Endometrial microvascular endothelial cells (primary cell): ENCODE measurements around the gene LMAN1L. TPM values are rescaled to one million over a fixed set of nuclear protein-coding genes. Genes with fewer than 3 reads are reported as not detected.

ENCODE experiments used
- in situ Hi-C: cut with HindIII; loops from 2 replicates; pipeline ENCODE4 v1.10.0; 2017; ENCODE audit warnings: low sequenced_read_pairs, low pct_unique_long_range_greater_than_20kb; ENCODE audit errors: inconsistent ontology term
- total RNA-seq: library from RNA; depleted of rRNA; stranded (reverse); fragments of >200 nt; gene quantifications from one replicate; pipeline ENCODE4 v1.2.3, GENCODE V29; 2015; ENCODE audit errors: inconsistent ontology term

LMAN1L gene
- total RNA-seq, 1 donor from 2014 or later = not detected

DNA sequence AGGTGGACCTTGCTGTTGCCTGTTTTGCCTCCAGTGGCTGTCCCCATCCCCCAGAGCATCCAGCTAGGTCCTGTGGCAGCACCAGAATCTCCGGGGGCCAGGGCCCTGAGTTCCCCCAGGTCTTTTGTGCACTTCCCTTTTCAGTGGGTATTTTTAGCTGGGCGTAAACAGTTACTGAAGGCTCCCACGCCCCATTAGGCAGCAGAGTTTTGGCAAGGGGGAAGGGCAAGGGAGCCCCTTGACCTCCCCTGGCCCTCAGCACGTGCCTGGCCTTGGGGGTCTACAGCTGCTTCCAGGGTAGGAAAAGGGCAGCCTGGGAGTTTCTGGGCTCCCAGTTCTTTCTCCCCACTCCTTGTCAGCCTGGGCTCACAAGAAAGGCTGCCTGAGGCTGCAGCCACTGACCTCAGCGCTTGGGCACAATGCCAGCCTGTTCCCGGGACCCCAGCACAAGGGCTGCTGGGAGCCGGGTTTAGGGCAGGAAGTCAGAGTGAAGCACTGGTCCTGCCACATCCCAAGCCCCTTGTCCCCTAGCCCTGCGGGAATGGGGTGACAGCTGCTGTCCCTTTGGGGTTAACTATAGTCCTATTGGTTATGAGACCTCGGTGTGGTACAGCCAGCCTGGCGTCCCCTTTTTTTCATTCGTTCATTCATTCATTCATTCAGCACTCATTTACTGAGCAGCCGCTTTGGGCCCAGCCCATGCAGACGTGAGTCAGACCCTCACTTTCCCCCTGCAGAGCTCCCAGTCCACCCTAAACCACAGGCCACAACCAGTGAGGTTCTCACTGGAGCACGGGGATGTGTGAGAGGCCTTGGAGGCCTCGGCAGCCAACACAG, 22.3 kb upstream of the LMAN1L start:
- in situ Hi-C loops = no loop called here

DNA sequence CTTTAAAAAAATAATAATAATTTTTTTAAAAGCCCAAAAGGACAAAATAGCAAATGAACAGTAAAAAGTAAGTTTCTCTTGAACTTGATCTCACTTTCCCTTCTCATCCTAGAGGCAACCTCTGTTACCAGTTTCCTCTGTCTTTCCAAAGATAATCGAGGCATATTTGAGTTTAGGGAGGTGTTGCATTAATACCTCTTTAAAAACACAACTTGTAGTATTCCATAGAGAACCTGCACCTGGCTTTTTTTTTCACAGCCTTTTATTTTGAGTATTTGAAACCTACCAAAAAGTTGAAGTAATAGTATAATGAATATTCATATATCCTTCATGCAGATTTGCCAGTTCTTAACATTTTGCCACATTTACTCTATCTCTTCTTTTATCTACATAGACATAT, 21.6 kb upstream of the LMAN1L start:
- in situ Hi-C loops = no loop called here

DNA sequence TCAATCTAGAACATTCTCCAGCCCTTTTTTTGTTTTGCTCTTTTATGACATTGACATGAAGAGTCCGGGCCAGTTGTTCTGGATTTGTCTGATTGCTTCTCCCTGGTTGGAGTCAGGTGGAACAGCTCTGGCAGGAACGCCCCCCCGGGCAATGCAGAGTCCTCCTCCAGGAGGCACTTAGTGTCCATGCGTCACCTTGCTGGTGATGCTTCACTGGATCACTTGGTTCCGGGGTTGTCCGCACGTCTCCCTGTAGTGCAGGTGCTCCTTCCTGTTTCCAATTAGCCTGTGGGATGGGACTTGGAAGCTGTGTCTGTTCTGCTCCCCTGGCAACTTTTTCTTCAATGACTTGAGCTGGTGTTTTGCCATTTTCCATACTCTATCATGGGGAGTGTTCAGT, 21.0 kb upstream of the LMAN1L start:
- in situ Hi-C loops = no loop called here

DNA sequence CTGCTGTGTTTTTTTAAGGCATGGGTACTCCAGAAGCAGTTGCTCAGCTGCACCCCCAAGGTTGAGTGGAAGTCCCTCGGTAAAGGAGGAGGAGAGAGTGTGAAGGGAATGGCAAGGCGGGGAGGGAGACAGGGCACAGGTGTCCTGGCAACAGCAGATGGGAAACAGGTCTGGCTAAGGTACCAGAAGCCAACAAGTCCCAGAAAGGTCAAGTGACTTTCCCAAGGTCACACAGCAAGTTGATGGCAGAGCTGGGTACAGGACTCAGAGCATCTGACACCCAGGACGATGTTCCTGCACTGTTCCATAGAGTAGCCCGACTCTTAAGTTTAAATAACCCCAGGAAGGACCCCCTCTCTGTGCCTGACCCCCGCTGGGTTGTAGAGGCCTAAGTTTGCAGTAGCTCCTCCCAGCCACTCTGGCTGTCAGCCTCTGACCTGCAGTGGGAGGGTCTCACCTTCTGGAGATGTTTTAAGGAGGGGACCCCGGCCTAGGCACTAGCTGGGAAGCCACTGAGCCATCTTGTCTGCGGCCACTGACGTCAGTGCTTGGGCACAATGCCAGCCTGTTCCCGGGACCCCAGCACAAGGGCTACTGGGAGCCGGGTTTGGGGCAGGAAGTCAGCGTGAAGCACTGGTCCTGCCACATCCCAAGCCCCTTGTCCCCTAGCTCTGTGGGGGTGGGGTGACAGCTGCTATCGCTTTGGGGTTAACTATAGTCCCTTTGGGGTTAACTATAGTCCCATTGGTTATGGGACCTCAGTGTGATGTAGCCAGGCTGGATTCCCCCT, 20.2 kb upstream of the LMAN1L start:
- in situ Hi-C loops = no loop called here

DNA sequence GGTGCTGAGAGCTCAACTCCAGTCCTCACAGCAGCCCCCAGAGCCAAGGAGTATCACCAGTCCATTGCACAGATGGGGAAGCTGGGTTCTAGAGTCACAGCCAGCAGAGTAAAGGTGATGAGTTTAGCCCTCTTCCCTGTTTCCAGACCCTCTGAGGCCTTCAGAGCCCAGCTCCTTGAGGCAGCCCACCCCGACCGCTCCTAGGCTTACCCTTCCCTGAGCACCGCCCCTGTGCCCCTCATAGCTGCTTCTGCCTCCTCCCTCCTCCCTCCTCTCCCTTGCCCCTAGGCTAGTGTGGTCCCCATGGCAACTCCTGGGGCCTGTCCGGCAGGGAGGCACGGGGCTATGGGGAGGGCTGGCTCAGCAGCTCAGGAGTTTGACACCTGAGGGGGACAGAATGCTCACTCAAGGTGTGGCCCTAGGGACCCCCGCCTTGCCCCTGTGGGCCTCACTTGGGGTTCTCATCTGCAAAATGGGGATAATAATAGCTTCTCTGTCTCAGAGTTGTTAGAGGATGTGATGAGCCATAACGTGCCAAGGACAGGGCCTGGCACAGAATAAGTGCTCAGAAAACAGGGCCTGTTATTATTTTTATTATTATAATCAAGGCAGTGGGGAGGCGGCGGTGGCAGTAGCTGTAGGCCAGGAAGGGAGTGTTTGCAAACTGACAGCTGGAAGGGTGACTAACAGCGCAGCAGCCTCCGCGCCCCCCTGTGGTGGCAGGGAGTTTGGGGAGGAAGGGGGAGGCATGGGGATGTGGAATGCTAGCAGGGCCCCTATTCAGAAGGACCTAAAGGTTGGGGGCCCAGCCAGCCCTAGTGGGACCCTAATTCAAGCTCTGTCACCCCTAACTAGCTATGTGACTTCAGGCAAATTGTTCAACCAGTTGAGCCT, 19.3 kb upstream of the LMAN1L start:
- in situ Hi-C loops = no loop called here

DNA sequence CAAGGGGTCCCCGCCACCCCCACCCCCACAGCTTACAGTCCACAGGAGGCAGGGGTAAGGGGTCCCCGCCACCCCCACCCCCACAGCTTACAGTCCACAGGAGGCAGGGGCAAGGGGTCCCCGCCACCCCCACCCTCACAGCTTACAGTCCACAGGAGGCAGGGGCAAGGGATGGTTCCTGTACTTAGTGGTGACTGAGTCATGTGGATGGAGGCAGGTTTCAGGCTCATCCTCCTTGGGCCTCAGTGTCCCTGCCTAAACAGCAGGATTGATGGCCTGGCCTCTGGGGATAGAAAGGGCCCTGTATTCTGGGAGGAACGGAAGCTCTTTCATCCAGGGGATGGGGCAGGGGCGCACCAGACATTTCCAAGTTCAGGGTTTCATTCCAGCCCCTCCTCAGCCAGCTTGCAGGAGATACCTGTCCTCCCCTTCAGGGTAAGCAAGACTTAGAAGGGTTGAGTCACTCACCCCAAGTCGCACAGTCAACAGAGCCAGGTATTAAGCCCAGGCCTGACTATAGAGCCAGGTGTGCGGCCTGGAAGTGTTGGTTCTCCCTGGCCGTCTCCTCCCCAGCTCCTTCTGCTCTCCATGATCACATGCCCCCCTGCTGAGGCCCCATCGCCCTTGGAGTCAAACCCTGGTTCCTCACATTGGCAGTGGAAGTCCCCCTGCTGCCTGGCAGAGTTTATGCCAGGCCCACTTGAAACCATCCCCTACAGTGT, 18.2 kb upstream of the LMAN1L start:
- in situ Hi-C loops = no loop called here

DNA sequence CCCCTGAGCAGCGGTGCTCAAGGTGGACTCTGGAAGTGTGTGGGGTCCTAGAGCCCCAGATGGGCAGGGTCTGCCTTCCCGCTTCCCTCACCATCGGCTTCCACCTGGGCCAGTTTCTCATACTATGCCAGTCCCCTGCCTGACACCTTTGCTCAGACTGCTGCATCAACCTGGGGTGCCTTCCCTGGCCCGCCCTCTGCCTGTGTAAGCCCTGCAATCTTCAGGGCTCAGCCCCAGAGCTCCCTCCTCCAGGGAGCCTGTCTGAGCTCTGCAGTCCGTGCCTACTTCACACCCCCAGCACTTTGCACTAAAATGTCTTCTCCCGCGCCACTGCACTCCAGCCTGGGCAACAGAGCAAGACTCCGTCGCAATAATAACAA, 17.7 kb upstream of the LMAN1L start:
- in situ Hi-C loops = no loop called here

DNA sequence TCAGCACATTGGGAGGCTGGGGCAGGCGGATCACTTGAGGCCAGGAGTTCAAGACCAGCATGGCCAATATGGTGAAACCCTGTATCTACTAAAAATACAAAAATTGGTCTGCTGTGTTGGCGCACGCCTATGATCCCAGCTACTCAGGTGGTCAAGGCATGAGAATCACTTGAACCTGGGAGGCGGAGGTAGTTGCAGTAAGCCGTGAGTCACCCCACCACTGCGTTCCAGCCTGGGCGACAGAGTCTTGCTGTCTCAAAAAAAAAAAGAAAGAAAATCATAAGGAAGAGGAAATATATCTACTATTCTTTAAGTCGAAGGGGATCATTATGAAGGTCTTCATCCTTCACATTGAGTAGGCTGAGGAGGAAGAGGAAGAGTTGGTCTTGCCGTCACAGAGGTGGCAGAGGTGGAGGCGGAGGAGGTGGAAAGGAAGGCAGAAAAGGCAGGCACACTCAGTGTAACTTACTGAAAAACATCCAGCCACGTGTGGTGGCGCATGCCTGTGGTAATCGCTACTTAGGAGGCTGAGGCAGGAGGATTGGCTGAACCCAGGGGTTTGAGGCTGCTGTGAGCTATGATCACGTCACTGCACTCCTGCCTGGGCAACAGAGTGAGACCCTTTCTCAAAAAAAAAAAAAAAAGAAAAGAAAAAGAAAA, 16.5 kb upstream of the LMAN1L start:
- in situ Hi-C loops = no loop called here

DNA sequence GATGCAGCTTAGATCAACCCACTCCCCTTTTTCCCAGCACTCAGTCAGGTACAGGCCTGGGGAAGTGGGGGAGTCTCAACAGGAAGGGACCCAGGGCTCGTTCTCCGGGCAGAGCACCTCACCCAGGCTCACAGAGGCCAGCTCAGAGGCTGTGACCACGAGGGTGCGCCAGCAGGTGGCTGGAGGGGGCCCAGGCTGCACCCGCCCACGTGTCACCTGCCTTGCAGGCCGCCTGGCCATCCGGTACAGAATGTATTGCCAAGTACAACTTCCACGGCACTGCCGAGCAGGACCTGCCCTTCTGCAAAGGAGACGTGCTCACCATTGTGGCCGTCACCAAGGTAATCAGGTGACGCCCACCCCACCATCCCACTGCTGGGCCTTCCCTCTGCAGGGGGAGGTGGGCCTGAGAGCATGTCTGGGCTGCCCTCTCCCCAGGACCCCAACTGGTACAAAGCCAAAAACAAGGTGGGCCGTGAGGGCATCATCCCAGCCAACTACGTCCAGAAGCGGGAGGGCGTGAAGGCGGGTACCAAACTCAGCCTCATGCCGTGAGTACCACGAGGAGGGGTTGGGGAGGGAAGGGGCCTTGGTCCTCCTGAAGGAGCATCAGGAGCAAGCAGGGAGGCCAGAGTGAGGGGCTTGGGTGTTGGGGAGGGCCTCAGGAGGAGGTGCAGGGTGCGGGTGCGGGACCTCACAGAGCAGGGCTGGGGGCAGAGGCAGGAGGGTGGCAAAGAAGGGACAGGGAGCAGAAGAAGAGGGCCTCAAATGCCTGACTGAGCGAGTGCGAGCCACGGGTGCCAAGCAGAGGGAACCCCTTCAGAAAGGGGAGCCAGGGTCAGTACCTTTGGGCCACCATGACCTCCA, 14.0 kb upstream of the LMAN1L start:
- in situ Hi-C loops = no loop called here

DNA sequence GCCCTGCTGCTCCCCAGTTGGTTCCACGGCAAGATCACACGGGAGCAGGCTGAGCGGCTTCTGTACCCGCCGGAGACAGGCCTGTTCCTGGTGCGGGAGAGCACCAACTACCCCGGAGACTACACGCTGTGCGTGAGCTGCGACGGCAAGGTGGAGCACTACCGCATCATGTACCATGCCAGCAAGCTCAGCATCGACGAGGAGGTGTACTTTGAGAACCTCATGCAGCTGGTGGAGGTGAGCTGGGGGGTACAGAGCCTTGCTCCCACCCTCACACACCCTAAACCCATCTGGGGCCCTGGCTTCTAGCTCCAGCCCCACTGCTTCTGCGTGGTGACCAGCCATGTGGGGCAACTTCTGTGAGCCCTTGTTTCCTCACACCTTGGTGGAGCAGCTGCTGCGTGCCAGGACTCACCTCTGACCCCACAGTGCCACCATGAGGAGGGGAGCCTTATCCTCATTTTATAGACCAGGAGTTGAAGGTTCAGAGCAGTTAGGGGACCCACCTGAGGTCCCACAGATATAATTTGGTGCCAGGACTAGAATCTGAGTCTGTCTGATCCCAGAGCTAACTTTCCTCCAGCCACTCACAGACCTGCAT, 13.3 kb upstream of the LMAN1L start:
- in situ Hi-C loops = no loop called here

DNA sequence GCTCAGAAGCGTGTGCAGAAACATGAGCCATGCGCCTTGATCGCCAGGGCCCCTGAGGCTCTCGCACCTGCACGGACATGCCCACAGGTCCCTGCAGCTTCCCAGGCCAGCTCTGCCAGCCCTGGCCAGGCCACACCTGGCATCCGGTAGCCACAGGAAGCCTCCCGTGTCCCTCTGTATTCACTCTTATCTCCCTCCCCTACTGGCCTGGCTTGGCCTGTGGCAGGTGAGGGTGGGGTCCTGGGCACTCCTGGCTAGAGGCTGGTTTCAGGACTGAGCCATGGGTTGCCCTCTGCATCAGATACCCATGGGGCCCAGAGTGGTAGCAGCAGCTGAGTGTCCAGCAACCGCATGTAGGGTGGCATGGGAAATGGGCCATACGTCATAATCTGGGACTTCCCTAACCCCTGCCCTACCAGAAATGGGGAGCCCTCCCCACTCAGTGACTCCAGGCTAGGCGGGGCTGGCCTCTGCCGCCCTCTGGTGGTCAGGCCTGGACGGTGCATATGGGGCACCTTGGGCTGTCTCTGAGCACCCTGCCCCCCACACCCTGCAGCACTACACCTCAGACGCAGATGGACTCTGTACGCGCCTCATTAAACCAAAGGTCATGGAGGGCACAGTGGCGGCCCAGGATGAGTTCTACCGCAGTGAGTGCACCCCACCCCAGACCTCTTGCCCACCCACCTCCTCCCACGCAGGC, 12.6 kb upstream of the LMAN1L start:
- in situ Hi-C loops = no loop called here

DNA sequence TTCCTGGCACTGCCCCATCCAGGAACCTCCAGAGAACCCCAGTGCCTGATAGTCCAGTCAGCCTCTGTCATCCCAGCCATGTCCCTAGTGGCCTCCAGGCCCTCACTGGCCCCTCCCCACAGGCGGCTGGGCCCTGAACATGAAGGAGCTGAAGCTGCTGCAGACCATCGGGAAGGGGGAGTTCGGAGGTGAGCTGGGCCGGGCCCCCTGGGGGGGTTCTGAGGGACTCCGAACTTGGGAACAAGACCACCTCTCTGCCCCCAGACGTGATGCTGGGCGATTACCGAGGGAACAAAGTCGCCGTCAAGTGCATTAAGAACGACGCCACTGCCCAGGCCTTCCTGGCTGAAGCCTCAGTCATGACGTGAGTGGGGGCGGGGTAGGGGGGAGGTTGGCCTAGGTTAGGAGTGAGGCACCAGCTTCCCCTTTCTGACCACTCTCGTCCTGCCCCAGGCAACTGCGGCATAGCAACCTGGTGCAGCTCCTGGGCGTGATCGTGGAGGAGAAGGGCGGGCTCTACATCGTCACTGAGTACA, 12.0 kb upstream of the LMAN1L start:
- in situ Hi-C loops = no loop called here

DNA sequence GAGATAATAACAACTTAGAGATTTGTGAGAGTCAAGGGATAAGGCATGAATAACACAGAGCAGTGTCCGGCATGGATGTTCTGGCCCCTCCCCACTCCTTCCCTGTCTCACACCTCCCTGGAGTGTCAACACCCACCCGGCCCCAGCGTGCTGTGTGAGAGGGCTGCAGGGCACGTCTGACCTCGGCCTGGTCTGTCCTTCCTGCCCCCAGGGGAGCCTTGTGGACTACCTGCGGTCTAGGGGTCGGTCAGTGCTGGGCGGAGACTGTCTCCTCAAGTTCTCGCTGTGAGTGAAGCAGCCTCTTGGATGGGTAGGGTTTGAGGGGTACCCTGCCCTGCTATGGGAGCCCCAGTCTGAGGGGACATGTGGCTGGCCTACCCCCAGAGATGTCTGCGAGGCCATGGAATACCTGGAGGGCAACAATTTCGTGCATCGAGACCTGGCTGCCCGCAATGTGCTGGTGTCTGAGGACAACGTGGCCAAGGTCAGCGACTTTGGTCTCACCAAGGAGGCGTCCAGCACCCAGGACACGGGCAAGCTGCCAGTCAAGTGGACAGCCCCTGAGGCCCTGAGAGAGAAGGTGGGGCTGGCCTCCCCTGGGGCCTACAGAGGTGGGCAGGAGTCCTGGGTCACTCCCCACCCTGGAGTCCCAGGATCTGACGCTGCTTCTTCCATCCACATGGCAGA, 11.2 kb upstream of the LMAN1L start:
- in situ Hi-C loops = no loop called here

DNA sequence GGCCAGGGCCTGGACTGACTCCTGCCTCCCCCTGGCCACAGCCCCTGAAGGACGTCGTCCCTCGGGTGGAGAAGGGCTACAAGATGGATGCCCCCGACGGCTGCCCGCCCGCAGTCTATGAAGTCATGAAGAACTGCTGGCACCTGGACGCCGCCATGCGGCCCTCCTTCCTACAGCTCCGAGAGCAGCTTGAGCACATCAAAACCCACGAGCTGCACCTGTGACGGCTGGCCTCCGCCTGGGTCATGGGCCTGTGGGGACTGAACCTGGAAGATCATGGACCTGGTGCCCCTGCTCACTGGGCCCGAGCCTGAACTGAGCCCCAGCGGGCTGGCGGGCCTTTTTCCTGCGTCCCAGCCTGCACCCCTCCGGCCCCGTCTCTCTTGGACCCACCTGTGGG, 10.3 kb upstream of the LMAN1L start:
- in situ Hi-C loops = no loop called here

DNA sequence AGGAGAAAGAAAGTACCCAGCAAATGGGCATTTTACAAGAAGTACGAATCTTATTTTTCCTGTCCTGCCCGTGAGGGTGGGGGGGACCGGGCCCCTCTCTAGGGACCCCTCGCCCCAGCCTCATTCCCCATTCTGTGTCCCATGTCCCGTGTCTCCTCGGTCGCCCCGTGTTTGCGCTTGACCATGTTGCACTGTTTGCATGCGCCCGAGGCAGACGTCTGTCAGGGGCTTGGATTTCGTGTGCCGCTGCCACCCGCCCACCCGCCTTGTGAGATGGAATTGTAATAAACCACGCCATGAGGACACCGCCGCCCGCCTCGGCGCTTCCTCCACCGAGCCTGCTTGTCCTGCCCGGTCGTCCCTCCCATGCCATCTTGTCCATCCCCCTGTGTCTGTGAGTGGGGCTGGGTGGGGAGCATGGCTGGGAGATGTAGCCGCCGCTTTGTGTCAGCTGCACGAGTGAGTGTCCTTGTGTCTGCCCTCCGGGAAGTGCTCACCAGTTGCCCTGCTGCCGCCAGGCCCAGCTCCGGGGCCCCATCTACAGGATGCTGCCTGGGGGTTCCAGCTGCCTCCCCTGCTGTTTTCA, 9.7 kb upstream of the LMAN1L start:
- in situ Hi-C loops = no loop called here
